PC-3 (cell line): Measurements from ENCODE around the gene PXN. TPM values are rescaled to one million over a fixed set of nuclear protein-coding genes. Genes with fewer than 3 reads are reported as not detected.
A peak's percentile ranks its signal among the peaks of the same experiment; 100 is the strongest.

Source experiments
- ATAC-seq: fragments of 200-7000 bp; cut with Tn5 transposase; 2 replicates; pipeline ENCODE4 v1.9.1; 2020; ENCODE audit warnings: mild to moderate bottlenecking, moderate library complexity
- BruUV-seq: library from RNA; stranded (reverse); fragments of 400-500 nt; replicated peaks from 2 replicates; lab custom pipeline; 2021; lab: Mats Ljungman, UMichigan
- CTCF ChIA-PET: fragments of 300-600 bp; sonication (Branson Sonifier 250); formaldehyde crosslinking; loops from one replicate; lab custom pipeline; 2022; ENCODE audit warnings: antibody characterized with exemption; lab: Charles Lee
- POLR2A ChIA-PET: fragments of 300-600 bp; sonication (Branson Sonifier 250); formaldehyde crosslinking; loops from one replicate; lab custom pipeline; 2022; ENCODE audit warnings: antibody characterized with exemption; ENCODE audit not compliant: unreplicated experiment; lab: Charles Lee
- DNase-seq: peaks from one replicate; pipeline ENCODE4 v3.0.0-alpha.2; 2015
- H2AFZ ChIP-seq: fragments of 300-600 bp; sonication (generic); 2 replicates; pipeline ENCODE4 v1.6.0; 2016; ENCODE audit warnings: antibody characterized with exemption, low read length
- H3F3A ChIP-seq: fragments of 300-600 bp; sonication (generic); one replicate; pipeline ENCODE4 v1.6.0; 2017; ENCODE audit warnings: antibody characterized with exemption, low read length, control low read depth, mild to moderate bottlenecking; ENCODE audit not compliant: unreplicated experiment
- H3K27ac ChIP-seq: fragments of 300-600 bp; sonication (generic); 2 replicates; pipeline ENCODE4 v1.5.1; 2016; ENCODE audit warnings: mild to moderate bottlenecking, low read length
- H3K27me3 ChIP-seq: fragments of 300-600 bp; sonication (generic); 2 replicates; pipeline ENCODE4 v1.6.1; 2016; ENCODE audit warnings: low read length, mixed read lengths
- H3K36me3 ChIP-seq: fragments of 300-600 bp; sonication (generic); 2 replicates; pipeline ENCODE4 v1.6.1; 2016; ENCODE audit warnings: low read depth, mixed run types, low read length, mixed read lengths
- H3K4me1 ChIP-seq: fragments of 300-600 bp; sonication (generic); 2 replicates; pipeline ENCODE4 v1.5.1; 2016; ENCODE audit warnings: low read length; ENCODE audit not compliant: insufficient read depth
- H3K4me2 ChIP-seq: fragments of 300-600 bp; sonication (generic); 2 replicates; pipeline ENCODE4 v1.6.0; 2016; ENCODE audit warnings: low read length
- H3K4me3 ChIP-seq: fragments of 300-600 bp; sonication (generic); 2 replicates; pipeline ENCODE4 v1.5.1; 2016; ENCODE audit warnings: mild to moderate bottlenecking, low read length, mixed read lengths
- H3K79me2 ChIP-seq: fragments of 300-600 bp; sonication (generic); 2 replicates; pipeline ENCODE4 v1.6.1; 2017; ENCODE audit warnings: low read length, mixed read lengths
- H3K9ac ChIP-seq: fragments of 300-600 bp; sonication (generic); 2 replicates; pipeline ENCODE4 v1.6.0; 2016; ENCODE audit warnings: mild to moderate bottlenecking, low read length
- H3K9me2 ChIP-seq: fragments of 300-600 bp; sonication (generic); replicated peaks from 2 replicates; pipeline ENCODE4 v1.6.1; 2016; ENCODE audit warnings: mixed run types, low read length, mixed read lengths
- H3K9me3 ChIP-seq: fragments of 300-600 bp; sonication (generic); 2 replicates; pipeline ENCODE4 v1.6.1; 2016; ENCODE audit warnings: low read length, mixed read lengths
- H4K20me1 ChIP-seq: fragments of 300-600 bp; sonication (generic); 2 replicates; pipeline ENCODE4 v1.6.1; 2016; ENCODE audit warnings: low read length, mixed read lengths
- EZH2 ChIP-seq: fragments of 300-600 bp; sonication (generic); IDR thresholded peaks from one replicate; pipeline ENCODE4 v1.6.1; 2017; ENCODE audit warnings: antibody characterized with exemption, mild to moderate bottlenecking, low read length; ENCODE audit not compliant: unreplicated experiment
- EZH2phosphoT487 ChIP-seq: fragments of 300-600 bp; sonication (generic); IDR thresholded peaks from 2 replicates; pipeline ENCODE4 v1.6.1; 2018; ENCODE audit warnings: mild to moderate bottlenecking, antibody characterized with exemption, low read length, borderline replicate concordance
- intact Hi-C: fragments of 100-400 bp; cut with micrococcal nuclease; formaldehyde crosslinking; loops from 2 replicates; pipeline ENCODE4 v1.9.0; 2023
- total RNA-seq: library from RNA; depleted of rRNA; stranded (reverse); fragments of >200 nt; gene quantifications from 2 replicates; pipeline ENCODE4 v1.2.3, GENCODE V29; 2014
- TF ChIP-seq, protein P1 (sequence below): fragments of 300-600 bp; sonication (generic); conservative IDR thresholded peaks from 2 replicates; pipeline ENCODE4 v1.5.1; 2017; ENCODE audit warnings: antibody characterized with exemption, low read depth, mild to moderate bottlenecking, low read length

PXN gene
- total RNA-seq, 1 experiment from 2014 or later = 313 TPM

DNA sequence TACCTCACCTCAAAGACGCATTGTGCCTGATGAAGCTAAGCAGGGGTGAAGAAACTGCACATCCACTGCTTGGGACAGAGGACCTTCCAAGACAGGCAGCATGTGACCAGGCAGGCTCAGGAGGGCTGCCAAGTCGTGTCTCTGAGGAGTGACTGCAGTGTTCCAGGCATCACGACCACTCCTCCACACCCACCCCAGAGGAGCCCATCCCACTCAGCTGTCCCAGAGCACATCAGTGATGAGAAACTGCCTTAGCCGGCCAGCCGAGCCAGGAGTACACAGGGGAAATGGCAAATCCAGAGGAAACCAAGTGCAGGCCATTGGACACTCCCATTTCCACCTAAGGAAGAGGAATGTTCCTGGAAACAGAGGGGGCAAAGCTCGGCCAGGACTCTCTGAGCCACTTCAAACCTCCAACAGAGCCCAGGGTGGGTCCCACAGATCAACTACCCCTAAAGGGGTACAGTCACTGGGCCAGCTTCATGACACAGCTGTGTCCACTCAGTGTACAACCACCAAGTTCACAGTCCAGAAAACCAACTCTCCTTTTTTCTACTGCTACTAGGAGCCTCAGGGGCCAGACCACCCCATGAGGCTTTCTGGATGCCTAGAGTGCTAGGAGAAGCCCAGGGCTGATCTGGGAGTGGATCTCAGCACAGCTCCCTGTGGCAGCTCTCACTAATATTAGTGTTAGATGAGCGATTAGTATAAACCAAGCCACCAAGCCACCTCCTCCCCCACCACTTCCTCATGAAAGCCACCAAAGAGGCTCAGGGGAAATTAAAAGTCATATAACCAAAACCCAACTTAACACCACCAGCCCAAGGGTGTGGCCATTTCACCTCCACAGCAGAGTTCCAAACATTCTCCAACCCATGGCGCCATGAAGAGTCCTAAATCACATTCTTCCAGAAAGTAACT, 15.4 kb downstream of the PXN start:
- no peaks in the 10 kb centered on the region for H3K27me3 ChIP-seq
- H3K9ac ChIP-seq = no peak overlapping the region
- TF ChIP-seq, protein P1, sequence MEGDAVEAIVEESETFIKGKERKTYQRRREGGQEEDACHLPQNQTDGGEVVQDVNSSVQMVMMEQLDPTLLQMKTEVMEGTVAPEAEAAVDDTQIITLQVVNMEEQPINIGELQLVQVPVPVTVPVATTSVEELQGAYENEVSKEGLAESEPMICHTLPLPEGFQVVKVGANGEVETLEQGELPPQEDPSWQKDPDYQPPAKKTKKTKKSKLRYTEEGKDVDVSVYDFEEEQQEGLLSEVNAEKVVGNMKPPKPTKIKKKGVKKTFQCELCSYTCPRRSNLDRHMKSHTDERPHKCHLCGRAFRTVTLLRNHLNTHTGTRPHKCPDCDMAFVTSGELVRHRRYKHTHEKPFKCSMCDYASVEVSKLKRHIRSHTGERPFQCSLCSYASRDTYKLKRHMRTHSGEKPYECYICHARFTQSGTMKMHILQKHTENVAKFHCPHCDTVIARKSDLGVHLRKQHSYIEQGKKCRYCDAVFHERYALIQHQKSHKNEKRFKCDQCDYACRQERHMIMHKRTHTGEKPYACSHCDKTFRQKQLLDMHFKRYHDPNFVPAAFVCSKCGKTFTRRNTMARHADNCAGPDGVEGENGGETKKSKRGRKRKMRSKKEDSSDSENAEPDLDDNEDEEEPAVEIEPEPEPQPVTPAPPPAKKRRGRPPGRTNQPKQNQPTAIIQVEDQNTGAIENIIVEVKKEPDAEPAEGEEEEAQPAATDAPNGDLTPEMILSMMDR = no peak
- TF ChIP-seq EZH2phosphoT487 = no peak
- POLR2A ChIA-PET = no interaction called here
- peak overlapping the region; percentile 16; the same call in 1 of the 2 replicates for H3K4me2 ChIP-seq
- H3K79me2 ChIP-seq = peaks cover 100% of the 10 kb centered on the region
- DNase-seq (no peak), ATAC-seq (peak; percentile 9; the same call in 1 of the 2 replicates)
- no peaks in the 10 kb centered on the region for H3K9me3 ChIP-seq
- H3F3A ChIP-seq = peaks cover 4% of the 10 kb centered on the region
- H4K20me1 ChIP-seq = peaks cover 74% of the 10 kb centered on the region
- no peak overlapping the region for H2AFZ ChIP-seq
- no TSS peak for BruUV-seq
- CTCF ChIA-PET = no interaction called here
- peaks cover 48% of the 10 kb centered on the region for H3K4me1 ChIP-seq
- no peak overlapping the region for H3K4me3 ChIP-seq
- peaks cover 52% of the 10 kb centered on the region for H3K36me3 ChIP-seq
- H3K9me2 ChIP-seq = no peaks in the 10 kb centered on the region
- intact Hi-C loops = no loop called here
- H3K27ac ChIP-seq = no peak overlapping the region

DNA sequence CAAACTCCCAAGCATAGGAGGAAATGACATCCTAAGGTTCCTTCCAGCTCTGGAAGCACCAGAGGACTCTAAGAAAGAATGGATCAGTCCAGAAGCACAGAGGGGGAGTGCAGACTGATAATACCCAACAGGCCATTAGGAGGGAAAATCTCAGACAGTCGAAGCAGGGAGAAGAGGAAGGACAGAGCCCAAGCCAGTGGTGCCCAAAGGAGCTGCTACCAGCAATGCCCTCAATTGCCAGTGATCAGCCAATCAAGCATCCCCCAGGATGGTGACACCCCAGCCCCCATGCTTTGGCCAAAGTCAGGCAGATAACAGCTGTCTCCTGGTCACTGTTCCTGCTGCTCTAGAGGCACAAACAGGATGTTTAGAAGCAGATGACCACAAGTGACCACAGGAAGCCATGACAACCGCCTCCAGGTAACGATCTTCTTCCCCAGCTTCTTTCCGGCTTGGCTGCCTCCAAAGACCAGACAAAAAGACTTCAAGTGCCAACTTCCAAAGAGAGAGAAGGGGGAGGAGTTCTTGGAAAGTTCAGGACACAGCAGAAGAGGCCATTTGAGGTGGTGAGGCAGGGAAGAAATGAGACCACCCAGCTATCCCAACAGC, 16.2 kb downstream of the PXN start:
- H3K4me1 ChIP-seq = peaks cover 48% of the 10 kb centered on the region
- ATAC-seq (no peak), DNase-seq (no peak)
- H4K20me1 ChIP-seq = peaks cover 71% of the 10 kb centered on the region
- H3K9me3 ChIP-seq = no peaks in the 10 kb centered on the region
- no peak overlapping the region for H2AFZ ChIP-seq
- peaks cover 49% of the 10 kb centered on the region for H3K36me3 ChIP-seq
- H3F3A ChIP-seq = peaks cover 4% of the 10 kb centered on the region
- ChIA-PET POLR2A (interaction anchor here (0.7 kb wide), 1 partner anchor 13 kb away, joined by 4 read pairs; no protein-coding TSS in a partner anchor), CTCF (no interaction called here)
- H3K27me3 ChIP-seq = no peaks in the 10 kb centered on the region
- no peak overlapping the region for H3K4me3 ChIP-seq
- no peaks in the 10 kb centered on the region for H3K9me2 ChIP-seq
- no peak overlapping the region for H3K9ac ChIP-seq
- H3K79me2 ChIP-seq = peaks cover 100% of the 10 kb centered on the region
- intact Hi-C loops = no loop called here
- TF ChIP-seq EZH2 = no peak
- no peak for TF ChIP-seq EZH2phosphoT487
- TF ChIP-seq, protein P1 = no peak
- H3K4me2 ChIP-seq = peak overlapping the region; percentile 16
- 0 out of 2 replicates have a peak overlapping the region, but pooled peaks have one; percentile 10 for H3K27ac ChIP-seq
- BruUV-seq = no TSS peak
